ENCODE data around the gene NAPSA. TPM values are rescaled to one million over a fixed set of nuclear protein-coding genes. Genes with fewer than 3 reads are reported as not detected.

NAPSA gene
- total and polyA plus RNA-seq, 9 of the 15 experiments (the other 6 are each of a cell fraction or from before 2014, with no cell fraction given): 0.25 to 1.9 (median 0.69) TPM

- TF ChIP-seq, protein P1, sequence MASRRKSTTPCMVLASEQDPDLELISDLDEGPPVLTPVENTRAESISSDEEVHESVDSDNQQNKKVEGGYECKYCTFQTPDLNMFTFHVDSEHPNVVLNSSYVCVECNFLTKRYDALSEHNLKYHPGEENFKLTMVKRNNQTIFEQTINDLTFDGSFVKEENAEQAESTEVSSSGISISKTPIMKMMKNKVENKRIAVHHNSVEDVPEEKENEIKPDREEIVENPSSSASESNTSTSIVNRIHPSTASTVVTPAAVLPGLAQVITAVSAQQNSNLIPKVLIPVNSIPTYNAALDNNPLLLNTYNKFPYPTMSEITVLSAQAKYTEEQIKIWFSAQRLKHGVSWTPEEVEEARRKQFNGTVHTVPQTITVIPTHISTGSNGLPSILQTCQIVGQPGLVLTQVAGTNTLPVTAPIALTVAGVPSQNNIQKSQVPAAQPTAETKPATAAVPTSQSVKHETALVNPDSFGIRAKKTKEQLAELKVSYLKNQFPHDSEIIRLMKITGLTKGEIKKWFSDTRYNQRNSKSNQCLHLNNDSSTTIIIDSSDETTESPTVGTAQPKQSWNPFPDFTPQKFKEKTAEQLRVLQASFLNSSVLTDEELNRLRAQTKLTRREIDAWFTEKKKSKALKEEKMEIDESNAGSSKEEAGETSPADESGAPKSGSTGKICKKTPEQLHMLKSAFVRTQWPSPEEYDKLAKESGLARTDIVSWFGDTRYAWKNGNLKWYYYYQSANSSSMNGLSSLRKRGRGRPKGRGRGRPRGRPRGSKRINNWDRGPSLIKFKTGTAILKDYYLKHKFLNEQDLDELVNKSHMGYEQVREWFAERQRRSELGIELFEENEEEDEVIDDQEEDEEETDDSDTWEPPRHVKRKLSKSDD (conservative IDR thresholded peaks at IDR 0.05; ENCODE audit: low read length): 0 out of 2 replicates have a peak, but pooled peaks have one; percentile 60
- TF ChIP-seq, protein P2, sequence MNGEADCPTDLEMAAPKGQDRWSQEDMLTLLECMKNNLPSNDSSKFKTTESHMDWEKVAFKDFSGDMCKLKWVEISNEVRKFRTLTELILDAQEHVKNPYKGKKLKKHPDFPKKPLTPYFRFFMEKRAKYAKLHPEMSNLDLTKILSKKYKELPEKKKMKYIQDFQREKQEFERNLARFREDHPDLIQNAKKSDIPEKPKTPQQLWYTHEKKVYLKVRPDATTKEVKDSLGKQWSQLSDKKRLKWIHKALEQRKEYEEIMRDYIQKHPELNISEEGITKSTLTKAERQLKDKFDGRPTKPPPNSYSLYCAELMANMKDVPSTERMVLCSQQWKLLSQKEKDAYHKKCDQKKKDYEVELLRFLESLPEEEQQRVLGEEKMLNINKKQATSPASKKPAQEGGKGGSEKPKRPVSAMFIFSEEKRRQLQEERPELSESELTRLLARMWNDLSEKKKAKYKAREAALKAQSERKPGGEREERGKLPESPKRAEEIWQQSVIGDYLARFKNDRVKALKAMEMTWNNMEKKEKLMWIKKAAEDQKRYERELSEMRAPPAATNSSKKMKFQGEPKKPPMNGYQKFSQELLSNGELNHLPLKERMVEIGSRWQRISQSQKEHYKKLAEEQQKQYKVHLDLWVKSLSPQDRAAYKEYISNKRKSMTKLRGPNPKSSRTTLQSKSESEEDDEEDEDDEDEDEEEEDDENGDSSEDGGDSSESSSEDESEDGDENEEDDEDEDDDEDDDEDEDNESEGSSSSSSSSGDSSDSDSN (IDR thresholded peaks at IDR 0.05; ENCODE audit: borderline replicate concordance in 1 of 2, low read depth in 2 of 2, low read length in 2 of 2): no peak
- TF ChIP-seq PPARD (CRISPR knock-in tag; IDR thresholded peaks at IDR 0.05): no peak
- TF ChIP-seq, protein P3, sequence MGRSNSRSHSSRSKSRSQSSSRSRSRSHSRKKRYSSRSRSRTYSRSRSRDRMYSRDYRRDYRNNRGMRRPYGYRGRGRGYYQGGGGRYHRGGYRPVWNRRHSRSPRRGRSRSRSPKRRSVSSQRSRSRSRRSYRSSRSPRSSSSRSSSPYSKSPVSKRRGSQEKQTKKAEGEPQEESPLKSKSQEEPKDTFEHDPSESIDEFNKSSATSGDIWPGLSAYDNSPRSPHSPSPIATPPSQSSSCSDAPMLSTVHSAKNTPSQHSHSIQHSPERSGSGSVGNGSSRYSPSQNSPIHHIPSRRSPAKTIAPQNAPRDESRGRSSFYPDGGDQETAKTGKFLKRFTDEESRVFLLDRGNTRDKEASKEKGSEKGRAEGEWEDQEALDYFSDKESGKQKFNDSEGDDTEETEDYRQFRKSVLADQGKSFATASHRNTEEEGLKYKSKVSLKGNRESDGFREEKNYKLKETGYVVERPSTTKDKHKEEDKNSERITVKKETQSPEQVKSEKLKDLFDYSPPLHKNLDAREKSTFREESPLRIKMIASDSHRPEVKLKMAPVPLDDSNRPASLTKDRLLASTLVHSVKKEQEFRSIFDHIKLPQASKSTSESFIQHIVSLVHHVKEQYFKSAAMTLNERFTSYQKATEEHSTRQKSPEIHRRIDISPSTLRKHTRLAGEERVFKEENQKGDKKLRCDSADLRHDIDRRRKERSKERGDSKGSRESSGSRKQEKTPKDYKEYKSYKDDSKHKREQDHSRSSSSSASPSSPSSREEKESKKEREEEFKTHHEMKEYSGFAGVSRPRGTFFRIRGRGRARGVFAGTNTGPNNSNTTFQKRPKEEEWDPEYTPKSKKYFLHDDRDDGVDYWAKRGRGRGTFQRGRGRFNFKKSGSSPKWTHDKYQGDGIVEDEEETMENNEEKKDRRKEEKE (IDR thresholded peaks at IDR 0.05; ENCODE audit: borderline replicate concordance in 1 of 2, control insufficient read depth in 1 of 2, low read depth in 2 of 2, low read length in 1 of 2): no peak
- TF ChIP-seq NCOA4 (IDR thresholded peaks at IDR 0.05; ENCODE audit: partially characterized antibody): no peak
- no peak for TF ChIP-seq GABPB2 (CRISPR knock-in tag; conservative IDR thresholded peaks at IDR 0.05)
- TF ChIP-seq ZBED1 (IDR thresholded peaks at IDR 0.05): peak; percentile 69; the same call in 1 of the 2 replicates
- TF ChIP-seq CEBPG (CRISPR knock-in tag; IDR thresholded peaks at IDR 0.05): no peak
- peak; percentile 4 to 39; a peak in 3 of 4 replicates for TF ChIP-seq CEBPG (tag; conservative IDR thresholded peaks at IDR 0.05 in 1 of 2, IDR thresholded peaks at IDR 0.05 in 1 of 2)
- TF ChIP-seq ZNF57 (CRISPR knock-in tag; IDR thresholded peaks at IDR 0.05): no peak
- TF ChIP-seq HNRNPLL (IDR thresholded peaks at IDR 0.05; ENCODE audit: low read depth, low read length, poor library complexity, severe bottlenecking): peak; percentile 11
- TF ChIP-seq GTF3C2 (IDR thresholded peaks at IDR 0.05; ENCODE audit: borderline replicate concordance, extremely low read depth, insufficient read length): peak; percentile 12
- no peak for TF ChIP-seq EZH2 (IDR thresholded peaks at IDR 0.05; ENCODE audit: borderline replicate concordance, low read depth, low read length)
- no peak for TF ChIP-seq LCOR (CRISPR knock-in tag; IDR thresholded peaks at IDR 0.05)
These were observed 8.0 kb downstream of the NAPSA start (continued) for GRCh38 chr19:50357178-50358100.

Measured in K562 (cell line).